ENCODE measurements around the gene PRDX2. TPM values are rescaled to one million over a fixed set of nuclear protein-coding genes. Genes with fewer than 3 reads are reported as not detected.

The PRDX2 gene
- total RNA-seq, 4 donors from 2014 or later: 178 to 303 (median 227) TPM

GRCh38 chr19:12792051-12792852 lies 9.3 kb downstream of the PRDX2 start:
- peak; percentile 84 for TF ChIP-seq POLR2AphosphoS5 (IDR thresholded peaks at IDR 0.05)
- TF ChIP-seq POLR2A (IDR thresholded peaks at IDR 0.05): peak; percentile 42 to 48
- TF ChIP-seq CTCF (IDR thresholded peaks at IDR 0.05): no peak
- WGBS, 2 donors (ENCODE audit: low coverage in 1 of 2): 0% methylated on average over 8 of the region's 84 CpGs; no CpG with 5 or more reads in 1 of the 2 donors
- peaks cover 0 to 69% (median 25%) of the 10 kb centered on the region in 3 donors for H3K4me1 ChIP-seq
- ATAC-seq: no peak
- no peaks in the 10 kb centered on the region for H3K27me3 ChIP-seq
- H3K4me3 ChIP-seq: peak overlapping the region; percentile 60 to 97
- H3K9me3 ChIP-seq: no peaks in the 10 kb centered on the region
- peaks cover 0 to 7% of the 10 kb centered on the region in 2 donors for H3K36me3 ChIP-seq
- peak overlapping the region; percentile 89 to 100 (median 98) for H3K27ac ChIP-seq

GRCh38 chr19:12791345-12792050 lies 10.1 kb downstream of the PRDX2 start, which contains the start of gene JUNB:
Gene JUNB, plus strand, starts transcription at chr19:12791486. Its CDS starts 286 bp downstream, at chr19:12791772.
- peak; percentile 54 for ATAC-seq
- TF ChIP-seq POLR2AphosphoS5 (IDR thresholded peaks at IDR 0.05) (peak; percentile 100), POLR2A (IDR thresholded peaks at IDR 0.05) (peak; percentile 100), CTCF (IDR thresholded peaks at IDR 0.05) (peak in 1 of 4 experiments; percentile 26), EP300 (IDR thresholded peaks at IDR 0.05) (peak; percentile 59)
- Histone ChIP-seq H3K9me3 (no peaks in the 10 kb centered on the region), H3K4me3 (peak within 1 kb of the TSS; percentile 60 to 97), H3K36me3 (no peaks in the 10 kb centered on the region), H3K4me1 (peaks cover 0 to 71% (median 26%) of the 10 kb centered on the region in 3 donors), H3K27me3 (no peaks in the 10 kb centered on the region), H3K27ac (peak within 1 kb of the TSS; percentile 89 to 100 (median 98))
- WGBS, 2 donors (ENCODE audit: low coverage in 1 of 2): no CpG with 5 or more reads among the region's 73 CpGs

- H3K27me3 ChIP-seq: no peaks in the 10 kb centered on the region
- no peaks in the 10 kb centered on the region for H3K9me3 ChIP-seq
- no peak for ATAC-seq
- H3K4me1 ChIP-seq: peaks cover 0 to 71% (median 26%) of the 10 kb centered on the region in 3 donors
- no peak for TF ChIP-seq POLR2AphosphoS5 (IDR thresholded peaks at IDR 0.05)
- TF ChIP-seq POLR2A (IDR thresholded peaks at IDR 0.05): no peak
- TF ChIP-seq EP300 (IDR thresholded peaks at IDR 0.05): no peak
- WGBS, 2 donors (ENCODE audit: low coverage in 1 of 2): 0 to 4% methylated on average over 9 to 15 of the region's 22 CpGs
- peak overlapping the region; percentile 60 to 97 for H3K4me3 ChIP-seq
- no peaks in the 10 kb centered on the region for H3K36me3 ChIP-seq
- peak overlapping the region; percentile 89 to 100 (median 98) for H3K27ac ChIP-seq
Measured at GRCh38 chr19:12790628-12791344, 10.8 kb downstream of the PRDX2 start.

GRCh38 chr19:12789904-12790619 lies 11.5 kb downstream of the PRDX2 start:
- peak overlapping the region; percentile 60 to 97 for H3K4me3 ChIP-seq
- no peaks in the 10 kb centered on the region for H3K36me3 ChIP-seq
- H3K27me3 ChIP-seq: no peaks in the 10 kb centered on the region
- peaks cover 0 to 71% (median 31%) of the 10 kb centered on the region in 3 donors for H3K4me1 ChIP-seq
- ATAC-seq: peak; percentile 71
- H3K27ac ChIP-seq: peak overlapping the region; percentile 89 to 100 (median 98)
- H3K9me3 ChIP-seq: no peaks in the 10 kb centered on the region
- TF ChIP-seq EP300 (IDR thresholded peaks at IDR 0.05): no peak
- TF ChIP-seq POLR2AphosphoS5 (IDR thresholded peaks at IDR 0.05): peak; percentile 99
- TF ChIP-seq POLR2A (IDR thresholded peaks at IDR 0.05): peak; percentile 92 to 95
- WGBS, 2 donors (ENCODE audit: low coverage in 1 of 2): 2 to 3% methylated on average over 8 to 11 of the region's 56 CpGs

GRCh38 chr19:12789098-12789903 lies 12.3 kb downstream of the PRDX2 start:
- peak overlapping the region; percentile 60 to 97 for H3K4me3 ChIP-seq
- H3K9me3 ChIP-seq: no peaks in the 10 kb centered on the region
- WGBS, 2 donors (ENCODE audit: low coverage in 1 of 2): 0 to 5% methylated on average over 4 to 5 of the region's 46 CpGs
- peaks cover 0 to 71% (median 38%) of the 10 kb centered on the region in 3 donors for H3K4me1 ChIP-seq
- ATAC-seq: no peak
- TF ChIP-seq CTCF (IDR thresholded peaks at IDR 0.05) (no peak), EP300 (IDR thresholded peaks at IDR 0.05) (no peak), POLR2A (IDR thresholded peaks at IDR 0.05) (no peak), POLR2AphosphoS5 (IDR thresholded peaks at IDR 0.05) (no peak)
- no peaks in the 10 kb centered on the region for H3K27me3 ChIP-seq
- H3K36me3 ChIP-seq: no peaks in the 10 kb centered on the region
- peak overlapping the region; percentile 89 to 100 (median 98) for H3K27ac ChIP-seq
